K562 (cell line): ENCODE measurements around the gene PHLDA3. TPM values are rescaled to one million over a fixed set of nuclear protein-coding genes. Genes with fewer than 3 reads are reported as not detected.

Source experiments
- ATAC-seq: fragments of 200-7000 bp; cut with Tn5 transposase; 3 replicates; pipeline ENCODE4 v1.9.1; 2020; ENCODE audit warnings: moderate library complexity
- BruUV-seq: library from RNA; stranded (reverse); fragments of 400-500 nt; replicated peaks from 2 replicates; lab custom pipeline; 2021; lab: Mats Ljungman, UMichigan
- CTCF ChIA-PET: fragments of 300-600 bp; formaldehyde crosslinking; extraction: SDS; loops from one replicate; lab custom pipeline; 2021; ENCODE audit warnings: low intra/inter-chr PET ratio; lab: Yijun Ruan, JAX
- POLR2A ChIA-PET: fragments of 300-600, 350-650 bp; sonication (Branson Sonifier 250); formaldehyde crosslinking; extraction: SDS; loops from one replicate; lab custom pipeline; 2021; ENCODE audit warnings: antibody characterized with exemption, inconsistent platforms; lab: Yijun Ruan, JAX
- DNase-seq, 4 experiments: peaks; one replicate each; pipeline versions ENCODE4 v3.0.0 to v3.0.0-alpha.2; 2011 to 2018; ENCODE audit warnings: low spot score in 3 of 4, mixed read lengths in 3 of 4; ENCODE audit errors: extremely low read depth in 1 of 4
- FAIRE-seq: peaks from 2 replicates; lab custom pipeline; 2011; peaks lifted over from hg19 to GRCh38; lab: Jason Lieb, UNC
- H2AFZ ChIP-seq: 2 replicates; pipeline ENCODE4 v1.6.0; 2011; ENCODE audit warnings: low read depth, low read length, control low read depth, inconsistent platforms
- H3K27ac ChIP-seq: fragments of 200-600 bp; 3 replicates; pipeline ENCODE4 v1.8.0; 2011; ENCODE audit warnings: low read depth, mild to moderate bottlenecking, control low read depth, inconsistent platforms, low read length, moderate library complexity, mixed read lengths; ENCODE audit errors: extremely low read depth
- H3K27me3 ChIP-seq, 2 experiments: fragments of 300-600 bp in 1 of 2; 2 replicates in 1 of 2; 3 replicates in 1 of 2; pipeline versions ENCODE4 v1.6.0 to v1.8.0; 2011; ENCODE audit warnings: inconsistent platforms in 2 of 2, low read length in 2 of 2, mild to moderate bottlenecking in 1 of 2, mixed read lengths in 1 of 2, moderate library complexity in 1 of 2; ENCODE audit not compliant: control insufficient read depth in 2 of 2, insufficient read depth in 2 of 2
- H3K36me3 ChIP-seq: fragments of 300-600 bp; 3 replicates; pipeline ENCODE4 v1.8.0; 2011; ENCODE audit warnings: mild to moderate bottlenecking, low read length, inconsistent platforms; ENCODE audit not compliant: control insufficient read depth, insufficient read depth
- H3K4me1 ChIP-seq, 2 experiments: fragments of 200-600 bp in 1 of 2; replicated peaks in 1 of 2; 2 replicates in 1 of 2; 3 replicates in 1 of 2; pipeline versions ENCODE4 v1.5.1 to v1.8.0; 2011; ENCODE audit warnings: inconsistent platforms in 2 of 2, low read length in 2 of 2, mild to moderate bottlenecking in 1 of 2, mixed read lengths in 1 of 2, moderate library complexity in 1 of 2; ENCODE audit not compliant: control insufficient read depth in 2 of 2, insufficient read depth in 2 of 2
- H3K4me2 ChIP-seq: 2 replicates; pipeline ENCODE4 v1.6.1; 2011; ENCODE audit warnings: low read length, control low read depth, inconsistent platforms, mixed read lengths; ENCODE audit not compliant: insufficient read depth
- H3K4me3 ChIP-seq: fragments of 200-600 bp; sonication (generic), shearing (Covaris generic); 2 replicates; pipeline ENCODE4 v1.5.1; 2016; ENCODE audit warnings: control low read depth, inconsistent platforms
- H3K79me2 ChIP-seq: fragments of 200-600 bp; 3 replicates; pipeline ENCODE4 v1.8.0; 2011; ENCODE audit warnings: low read length, inconsistent platforms; ENCODE audit not compliant: control insufficient read depth, insufficient read depth
- H3K9ac ChIP-seq, 2 experiments: 2 replicates each; pipeline versions ENCODE4 v1.6.0 to v1.6.1; 2011; ENCODE audit warnings: low read depth in 2 of 2, low read length in 2 of 2, control low read depth in 1 of 2, inconsistent platforms in 1 of 2, mild to moderate bottlenecking in 1 of 2, mixed read lengths in 1 of 2; ENCODE audit not compliant: insufficient read depth in 1 of 2
- H3K9me1 ChIP-seq: one replicate; pipeline ENCODE4 v1.6.0; 2011; ENCODE audit warnings: inconsistent platforms, mild to moderate bottlenecking, low read length, moderate library complexity; ENCODE audit not compliant: control insufficient read depth, insufficient read depth
- H3K9me3 ChIP-seq: replicated peaks from 2 replicates; pipeline ENCODE4 v1.5.1; 2011; ENCODE audit warnings: low read depth, low read length, inconsistent platforms; ENCODE audit not compliant: control insufficient read depth, insufficient read depth
- H4K20me1 ChIP-seq: replicated peaks from 2 replicates; pipeline ENCODE4 v1.6.1; 2011; ENCODE audit warnings: low read length, inconsistent platforms, mixed read lengths; ENCODE audit not compliant: control insufficient read depth, insufficient read depth
- BCL6 ChIP-seq: fragments of 250-450 bp; sonication (Bioruptor Pico); IDR thresholded peaks from 2 replicates; pipeline ENCODE4 v1.4.0; 2020
- BCOR ChIP-seq: fragments of 450-650 bp; IDR thresholded peaks from 2 replicates; pipeline ENCODE4 v1.6.1; 2016
- CBX8 ChIP-seq: fragments of 200-600 bp; sonication (generic); IDR thresholded peaks from 2 replicates; pipeline ENCODE4 v1.6.1; 2012; ENCODE audit warnings: borderline replicate concordance, mixed run types, low read depth, mild to moderate bottlenecking, moderate library complexity, mixed read lengths, low read length, control low read depth, inconsistent platforms; ENCODE audit not compliant: poor library complexity, severe bottlenecking; ENCODE audit errors: extremely low read depth
- JUNB ChIP-seq: fragments of 450-650 bp; formaldehyde crosslinking; conservative IDR thresholded peaks from 2 replicates; pipeline ENCODE4 v1.4.0; 2020; ENCODE audit warnings: mild to moderate bottlenecking
- MXI1 ChIP-seq: IDR thresholded peaks from 2 replicates; pipeline ENCODE4 v1.6.1; 2011; ENCODE audit warnings: low read depth, mild to moderate bottlenecking, improper control_type of control experiment, low read length
- RBM25 ChIP-seq: fragments of 200-400 bp; formaldehyde crosslinking; IDR thresholded peaks from 2 replicates; pipeline ENCODE4 v1.6.1; 2018; ENCODE audit warnings: low read length, low read depth, moderate library complexity; ENCODE audit not compliant: severe bottlenecking
- ZNF146 ChIP-seq: IDR thresholded peaks from one replicate; pipeline ENCODE4 v1.6.1; 2018; ENCODE audit warnings: missing compliant biosample characterization; ENCODE audit not compliant: unreplicated experiment
- ZNF197 ChIP-seq: fragments of 200-800 bp; sonication (Bioruptor generic); IDR thresholded peaks from 2 replicates; pipeline ENCODE4 v1.6.1; 2016; ENCODE audit warnings: low read depth, missing genetic modification characterization, missing compliant biosample characterization
- ZNF436 ChIP-seq: fragments of 250-450, 450-650 bp; sonication (Bioruptor Pico); formaldehyde crosslinking; IDR thresholded peaks from 2 replicates; pipeline ENCODE4 v1.7.0; 2020; ENCODE audit warnings: mild to moderate bottlenecking
- WGBS: fragments of 100-300 bp; shearing (Covaris generic); methylation state at CpG from one replicate; pipeline ENCODE4 v1.1.6; 2016; ENCODE audit warnings: low coverage, mixed read lengths; ENCODE audit not compliant: insufficient coverage; ENCODE audit errors: missing lambda C conversion rate; 5-methylcytosine and 5-hydroxymethylcytosine counted together
- in situ Hi-C: fragments of 300-500 bp; cut with MboI; formaldehyde crosslinking; loops from 4 replicates; pipeline ENCODE4 v1.15.0; 2018; ENCODE audit warnings: inconsistent platforms, mixed read lengths
- intact Hi-C: fragments of 100-400 bp; cut with micrococcal nuclease; formaldehyde crosslinking; loops from 2 replicates; pipeline ENCODE4 v1.14.2; 2022
- polyA plus RNA-seq, 8 experiments: library from polyadenylated mRNA; depleted of rRNA in 4 of 8; stranded (reverse) in 5 of 8; unstranded in 3 of 8; fragments of >200 nt; fragmentation: Nextera tagmentation in 2 of 8; fragmentation: Illumina TruSeq in 1 of 8; extraction: Ambion mirVana in 2 of 8; extraction: Trizol in 1 of 8; gene quantifications; 2 replicates each; pipeline versions ENCODE4 v1.2.1 to v1.2.3, GENCODE V29; 2011 to 2014; ENCODE audit warnings: inconsistent platforms in 1 of 8, missing spikeins in 1 of 8
- total RNA-seq, 7 experiments: library from RNA; depleted of rRNA in 6 of 7; stranded (reverse); fragments of >200 nt in 6 of 7; fragmentation: Illumina TruSeq in 2 of 7; extraction: Trizol in 2 of 7; gene quantifications; 2 replicates each; pipeline versions ENCODE4 v1.2.1 to v1.2.3, GENCODE V29; 2011 to 2021; ENCODE audit warnings: low replicate concordance in 1 of 7

The PHLDA3 gene
- total and polyA plus RNA-seq, 9 of the 15 experiments (the other 6 are each of a cell fraction or from before 2014, with no cell fraction given): 0.11 to 0.27 TPM; not detected in 7

GRCh38 chr1:201510734-201511133 lies 41.7 kb upstream of the PHLDA3 start:
- Histone ChIP-seq H3K9me3 (no peaks in the 10 kb centered on the region), H3K27me3 (no peaks in the 10 kb centered on the region), H4K20me1 (no peaks in the 10 kb centered on the region), H3K79me2 (no peaks in the 10 kb centered on the region), H3K4me1 (peaks cover 24 to 39% of the 10 kb centered on the region in 2 experiments), H3K4me2 (no peak overlapping the region)
- POLR2A ChIA-PET: interaction anchor here (0.6 to 1.6 kb wide), 4 partner anchors 9 to 24 kb away, joined by 3 to 5 read pairs (median 4); no protein-coding TSS in a partner anchor
- intact Hi-C loops: no loop called here
- 28% methylated on average over 1 of the region's 1 CpG for WGBS
- no peak for ATAC-seq
- TF ChIP-seq CBX8 (no peak), ZNF146 (CRISPR knock-in tag) (no peak), BCOR (0 out of 2 replicates have a peak, but pooled peaks have one; percentile 19), RBM25 (peak; percentile 57), BCL6 (CRISPR knock-in tag) (no peak), MXI1 (no peak), ZNF436 (CRISPR knock-in tag) (no peak), ZNF197 (CRISPR knock-in tag) (no peak), JUNB (CRISPR knock-in tag) (no peak)
- TF ChIP-seq, all 486 proteins: peak for 2
- no peak overlapping the region for H2AFZ ChIP-seq
- H3K9ac ChIP-seq: no peak overlapping the region
- in situ Hi-C loops: loop anchor here (5.0 kb wide), 1 partner anchor 63 kb away; no protein-coding TSS in a partner anchor
- CTCF ChIA-PET: interaction anchor here (1.2 to 6.7 kb wide), 4 partner anchors 27 to 76 kb away, joined by 3 to 166 read pairs (median 37); no protein-coding TSS in a partner anchor
- H3K9me1 ChIP-seq: no peaks in the 10 kb centered on the region
- no peak overlapping the region for H3K4me3 ChIP-seq
- no peak overlapping the region for H3K27ac ChIP-seq
- BruUV-seq: no TSS peak
- H3K36me3 ChIP-seq: no peaks in the 10 kb centered on the region
- no peak for DNase-seq
- FAIRE-seq: no peak
